HG03521 (cell line): ENCODE results near the gene ARL5C.

Experiments used
- ATAC-seq: cut with Tn5 transposase; IDR thresholded peaks from one replicate; pipeline ENCODE4 v1.9.1; 2021; ENCODE audit warnings: mild to moderate bottlenecking, moderate library complexity; ENCODE audit not compliant: unreplicated experiment

The ARL5C gene

DNA sequence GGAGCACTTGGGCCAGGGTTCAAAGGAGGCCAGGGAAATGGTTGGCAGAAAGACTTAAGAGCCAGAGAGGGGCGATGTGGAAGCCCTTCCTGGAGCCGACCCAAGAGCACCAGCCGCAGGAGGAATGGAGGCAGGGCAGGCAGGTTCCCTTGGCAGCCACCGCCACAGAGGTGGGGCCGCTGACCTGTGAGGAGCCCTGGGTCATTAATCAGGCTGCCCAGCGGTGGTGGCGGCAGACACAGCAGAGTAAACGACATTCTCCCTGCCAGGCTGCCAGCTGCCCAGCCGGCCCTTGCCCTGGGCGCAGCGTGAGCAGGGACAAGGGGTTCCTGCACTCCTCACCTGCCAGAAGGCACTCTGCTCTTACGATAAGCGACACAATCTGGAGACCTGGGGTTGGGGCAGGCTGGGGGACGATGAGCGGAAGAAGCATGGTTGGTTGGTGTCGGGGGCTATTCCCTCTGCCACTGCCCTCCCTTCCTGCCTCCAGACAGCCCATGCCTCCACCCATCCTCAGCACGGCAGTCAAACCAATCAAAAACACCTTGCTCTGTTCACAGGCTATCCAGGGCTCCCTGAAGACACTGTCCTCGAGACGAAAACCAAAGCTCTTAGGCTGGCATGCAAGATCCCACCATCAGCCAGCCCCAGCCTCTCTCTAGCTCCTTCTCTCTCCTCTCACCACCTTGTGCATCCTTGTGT, 55.4 kb downstream of the ARL5C start:
- ATAC-seq, result no peak

DNA sequence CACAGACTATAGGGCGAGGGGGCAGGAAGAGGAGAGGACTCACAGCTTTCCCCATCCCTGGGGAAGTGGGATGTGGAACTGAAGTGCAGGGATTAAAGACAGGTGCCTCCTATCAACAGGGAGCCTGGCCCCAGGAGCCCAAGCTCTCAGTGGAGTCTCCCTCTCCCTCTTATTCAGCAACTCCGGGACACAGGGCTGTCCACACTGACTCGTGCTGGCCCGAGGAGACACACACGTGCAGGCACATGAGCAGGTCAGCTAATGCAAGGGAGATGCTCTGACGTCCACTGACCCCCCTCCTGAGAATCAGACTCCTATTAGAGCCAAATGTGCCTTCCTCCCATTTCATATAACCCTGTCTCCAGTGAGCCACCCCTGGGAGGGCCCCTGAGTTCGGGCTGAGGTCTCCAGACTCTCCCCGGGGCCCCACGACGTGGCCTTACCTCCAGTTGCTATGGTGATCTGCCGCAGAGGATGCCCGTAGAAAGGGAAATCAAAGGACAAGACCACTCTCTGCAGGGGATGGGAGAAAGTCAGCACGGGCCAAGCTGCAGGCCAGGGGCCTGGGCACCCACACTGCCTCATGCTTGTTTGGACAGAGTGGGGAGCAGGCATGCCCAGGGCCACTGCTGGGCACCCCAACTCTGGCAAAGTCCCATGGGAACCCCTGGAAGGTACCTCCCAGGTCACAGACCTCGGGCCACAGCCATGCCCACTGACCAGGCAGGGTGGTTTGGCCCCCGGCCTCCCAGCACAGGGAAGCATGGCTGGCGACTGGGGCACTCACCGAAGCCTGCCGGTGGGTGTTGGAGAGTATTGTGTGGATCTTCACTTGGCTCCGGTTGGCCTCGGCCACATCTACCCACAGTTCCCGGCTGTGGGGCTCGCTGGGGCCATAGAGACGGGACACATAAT, 57.2 kb downstream of the ARL5C start:
- ATAC-seq, result no peak

DNA sequence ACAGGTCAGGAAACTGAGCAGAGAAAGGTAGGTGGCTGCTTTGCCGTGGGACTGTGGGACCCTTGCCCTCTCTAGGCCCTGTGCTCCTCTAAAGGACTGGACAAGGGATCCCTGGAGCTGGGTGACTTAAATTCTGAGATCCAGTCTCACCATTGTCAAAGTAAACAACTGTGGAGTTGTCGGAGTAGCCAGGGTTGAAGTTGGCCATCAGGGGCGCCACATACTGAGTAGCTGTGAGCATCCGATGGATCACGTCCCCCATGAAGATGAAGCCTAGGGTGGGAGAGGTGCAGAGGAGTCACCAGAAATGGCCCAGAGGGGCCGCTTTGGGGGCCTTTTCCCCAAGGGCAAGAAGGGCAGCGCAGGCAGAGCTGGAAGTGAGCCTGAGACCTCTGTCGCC, 58.0 kb downstream of the ARL5C start:
- ATAC-seq, result no peak

DNA sequence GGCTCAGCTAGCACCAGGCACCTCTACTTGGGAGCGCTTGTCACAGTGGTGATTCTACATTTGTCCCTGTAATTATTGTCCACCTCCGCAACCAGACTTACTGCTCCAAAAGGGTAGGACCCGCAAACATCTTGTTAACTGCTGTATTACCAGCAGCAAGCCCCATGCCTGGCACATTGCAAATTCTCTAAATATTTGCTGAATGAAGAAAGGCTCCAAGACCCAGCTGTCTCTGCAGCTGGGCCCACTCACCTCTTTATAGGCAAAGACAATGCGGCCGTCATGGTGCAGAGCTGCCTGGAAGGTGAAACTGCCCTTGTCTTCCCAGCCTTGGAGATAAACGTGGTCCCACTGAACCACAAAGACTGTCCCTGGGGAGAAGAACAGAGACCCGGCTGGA, 58.8 kb downstream of the ARL5C start:
- no peak for ATAC-seq
